D721Med (cell line): ENCODE data around the gene TTC34.

Experiments used
- DNase-seq: peaks from one replicate; pipeline ENCODE4 v3.0.0; 2011; ENCODE audit warnings: low spot score; ENCODE audit not compliant: insufficient read length
- FAIRE-seq: peaks from 2 replicates; lab custom pipeline; 2011; peaks lifted over from hg19 to GRCh38; lab: Jason Lieb, UNC
- TF ChIP-seq, protein P1 (sequence below): IDR thresholded peaks from 2 replicates; pipeline ENCODE4 v1.5.1; 2012; ENCODE audit warnings: mild to moderate bottlenecking, control low read depth; ENCODE audit not compliant: insufficient read depth; ENCODE audit errors: missing control alignments

Gene TTC34

DNA sequence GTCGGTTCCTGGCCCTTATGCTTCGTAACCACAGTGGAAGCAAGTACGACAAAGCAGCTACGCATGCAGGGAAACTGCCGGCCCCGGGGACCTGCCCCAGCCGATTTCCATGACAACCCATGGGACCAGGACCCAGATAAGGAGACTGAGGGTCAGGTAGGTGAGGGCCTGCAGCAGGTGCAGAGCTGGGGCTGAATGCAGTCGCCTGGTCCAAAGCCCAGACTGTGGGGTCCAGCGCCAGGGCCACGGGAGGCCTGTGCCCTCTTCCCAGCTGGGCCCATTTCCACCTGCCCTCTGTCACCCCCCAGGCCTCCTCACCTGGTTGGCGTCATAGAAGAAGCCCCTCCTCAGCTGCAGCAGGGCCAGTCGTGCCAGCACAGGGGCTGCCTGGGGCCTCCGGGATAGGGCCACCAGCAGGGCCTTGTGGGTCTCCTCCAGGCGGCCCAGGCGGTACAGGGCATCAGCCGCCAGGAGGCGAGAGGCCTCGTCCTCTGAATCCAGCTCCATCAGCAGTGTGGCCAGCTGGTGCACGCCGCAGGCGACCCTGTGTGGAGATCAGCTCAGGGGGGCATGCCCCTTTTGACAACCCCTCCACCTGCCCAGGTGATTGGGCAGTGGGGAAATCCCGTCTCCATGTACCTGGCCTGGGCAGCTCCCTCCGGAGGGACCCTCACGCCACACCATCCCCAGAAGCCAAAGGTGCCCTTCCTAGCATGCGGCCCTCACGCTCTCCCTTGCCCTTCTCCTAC lies 14.2 kb downstream of the TTC34 start:
- DNase-seq (no peak), FAIRE-seq (no peak)
- TF ChIP-seq, protein P1, sequence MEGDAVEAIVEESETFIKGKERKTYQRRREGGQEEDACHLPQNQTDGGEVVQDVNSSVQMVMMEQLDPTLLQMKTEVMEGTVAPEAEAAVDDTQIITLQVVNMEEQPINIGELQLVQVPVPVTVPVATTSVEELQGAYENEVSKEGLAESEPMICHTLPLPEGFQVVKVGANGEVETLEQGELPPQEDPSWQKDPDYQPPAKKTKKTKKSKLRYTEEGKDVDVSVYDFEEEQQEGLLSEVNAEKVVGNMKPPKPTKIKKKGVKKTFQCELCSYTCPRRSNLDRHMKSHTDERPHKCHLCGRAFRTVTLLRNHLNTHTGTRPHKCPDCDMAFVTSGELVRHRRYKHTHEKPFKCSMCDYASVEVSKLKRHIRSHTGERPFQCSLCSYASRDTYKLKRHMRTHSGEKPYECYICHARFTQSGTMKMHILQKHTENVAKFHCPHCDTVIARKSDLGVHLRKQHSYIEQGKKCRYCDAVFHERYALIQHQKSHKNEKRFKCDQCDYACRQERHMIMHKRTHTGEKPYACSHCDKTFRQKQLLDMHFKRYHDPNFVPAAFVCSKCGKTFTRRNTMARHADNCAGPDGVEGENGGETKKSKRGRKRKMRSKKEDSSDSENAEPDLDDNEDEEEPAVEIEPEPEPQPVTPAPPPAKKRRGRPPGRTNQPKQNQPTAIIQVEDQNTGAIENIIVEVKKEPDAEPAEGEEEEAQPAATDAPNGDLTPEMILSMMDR: no peak

DNA sequence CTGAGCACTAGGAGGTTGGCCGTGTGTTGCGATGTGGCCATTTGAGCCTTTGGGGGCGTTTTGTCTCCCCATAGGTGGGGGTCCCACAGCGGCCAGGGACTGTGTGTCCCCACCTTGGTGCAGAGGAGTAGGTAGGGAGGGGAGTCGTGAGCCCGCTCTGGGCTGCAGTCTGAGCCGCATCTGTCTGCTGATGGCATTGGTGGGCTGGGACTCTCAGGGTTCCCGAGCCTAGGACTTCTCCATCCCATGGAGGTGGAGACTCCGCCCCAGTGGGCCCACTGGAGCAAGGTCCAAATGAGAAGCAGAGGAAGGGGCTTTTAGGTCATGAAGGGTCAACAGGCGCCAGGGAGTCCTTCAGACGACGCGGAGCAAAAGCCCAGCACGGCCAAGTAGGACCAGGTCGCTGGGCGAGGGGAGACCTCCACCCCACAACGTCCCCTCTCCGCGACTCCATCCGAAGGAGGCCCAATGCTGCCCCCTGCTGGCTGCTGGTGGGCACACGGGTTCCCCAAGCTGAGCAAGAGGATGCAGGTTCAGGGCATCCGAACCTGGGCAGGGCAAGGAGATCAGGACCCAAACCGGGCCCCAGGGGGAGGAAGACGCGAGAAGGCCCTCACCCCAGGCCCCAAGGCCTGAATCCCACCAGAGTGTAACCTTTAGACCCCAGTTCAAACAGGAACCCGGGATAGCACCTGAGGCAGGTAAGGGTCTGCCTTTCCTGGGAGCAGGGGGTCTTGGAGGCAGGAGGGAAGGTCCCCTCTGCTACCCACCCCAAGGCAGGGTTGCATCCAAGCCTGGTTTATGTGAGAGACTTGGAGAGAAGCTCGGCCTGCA lies 14.9 kb downstream of the TTC34 start:
- TF ChIP-seq, protein P1: peak; percentile 53
- DNase-seq: no peak
- FAIRE-seq: no peak

DNA sequence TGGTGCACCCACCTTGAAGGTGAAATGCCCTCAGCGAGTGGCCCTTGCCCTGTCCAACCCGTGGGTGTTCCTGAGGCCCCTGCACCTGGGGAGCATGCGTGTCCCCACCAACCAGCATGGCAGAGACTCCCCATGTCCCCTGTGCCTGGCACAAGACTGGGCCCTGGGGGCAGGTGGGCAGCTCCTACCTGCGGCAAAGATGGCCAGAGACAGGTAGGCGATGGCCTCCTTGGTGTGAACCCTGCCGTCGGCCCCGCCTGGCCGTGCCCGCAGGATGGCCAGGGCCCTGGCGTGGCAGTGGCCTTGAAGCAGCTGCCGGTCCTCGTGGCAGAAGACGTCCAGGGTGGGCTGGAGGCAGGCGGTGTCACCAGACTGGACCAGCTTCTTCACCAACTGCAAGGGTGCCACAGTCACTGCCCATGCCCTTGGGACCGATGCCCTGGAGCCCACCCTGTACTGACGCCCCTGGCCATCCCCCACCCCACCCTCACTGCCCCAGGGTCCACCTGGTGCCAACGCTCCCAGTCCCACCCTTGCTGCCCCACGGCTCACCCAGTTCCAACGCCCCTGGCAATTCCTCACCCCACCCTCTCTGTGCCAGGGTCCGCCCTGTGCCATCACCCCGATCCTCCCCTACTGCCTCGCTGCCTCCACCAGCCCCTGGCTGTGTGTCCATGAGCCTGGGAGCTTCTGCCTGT lies 15.7 kb downstream of the TTC34 start:
- no peak for DNase-seq
- FAIRE-seq: no peak
- TF ChIP-seq, protein P1: no peak

DNA sequence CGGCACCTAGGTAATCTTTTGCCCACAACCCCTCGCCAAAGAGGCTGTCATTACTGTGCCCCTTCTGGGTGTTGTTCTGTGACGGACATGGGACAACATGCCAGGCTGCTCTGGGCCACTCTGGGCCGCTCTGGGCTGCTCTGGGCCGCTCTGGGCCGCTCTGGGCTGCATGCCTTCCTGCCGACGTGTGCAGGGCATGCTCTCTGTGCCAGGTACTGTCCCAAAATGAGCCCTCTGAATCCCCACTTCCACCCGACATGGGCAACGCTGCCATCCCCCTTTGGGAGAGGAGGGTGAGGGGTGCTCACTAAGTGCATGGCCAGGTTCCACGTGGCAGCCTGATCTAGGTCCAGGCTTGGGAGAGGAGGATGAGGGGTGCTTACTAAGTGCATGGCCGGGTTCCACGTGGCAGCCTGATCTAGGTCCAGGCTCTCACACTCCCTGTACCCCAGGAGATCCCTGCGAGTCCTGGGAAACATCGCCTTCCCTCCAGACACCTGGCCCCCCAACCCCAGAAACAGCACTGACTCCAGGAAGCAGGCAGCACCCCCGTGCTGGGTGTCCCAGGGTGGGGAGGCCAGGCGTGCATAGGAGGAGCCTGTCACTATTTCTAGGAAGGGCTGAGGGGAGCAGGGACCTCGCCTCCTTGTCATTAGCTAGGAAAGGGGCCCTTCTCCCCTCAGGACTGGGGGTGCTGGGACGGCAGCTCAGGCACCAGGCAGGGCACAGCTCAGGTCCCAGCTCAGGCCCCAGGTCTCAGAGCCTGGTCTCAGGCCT lies 16.5 kb downstream of the TTC34 start:
- TF ChIP-seq, protein P1: no peak
- no peak for DNase-seq
- FAIRE-seq: no peak

DNA sequence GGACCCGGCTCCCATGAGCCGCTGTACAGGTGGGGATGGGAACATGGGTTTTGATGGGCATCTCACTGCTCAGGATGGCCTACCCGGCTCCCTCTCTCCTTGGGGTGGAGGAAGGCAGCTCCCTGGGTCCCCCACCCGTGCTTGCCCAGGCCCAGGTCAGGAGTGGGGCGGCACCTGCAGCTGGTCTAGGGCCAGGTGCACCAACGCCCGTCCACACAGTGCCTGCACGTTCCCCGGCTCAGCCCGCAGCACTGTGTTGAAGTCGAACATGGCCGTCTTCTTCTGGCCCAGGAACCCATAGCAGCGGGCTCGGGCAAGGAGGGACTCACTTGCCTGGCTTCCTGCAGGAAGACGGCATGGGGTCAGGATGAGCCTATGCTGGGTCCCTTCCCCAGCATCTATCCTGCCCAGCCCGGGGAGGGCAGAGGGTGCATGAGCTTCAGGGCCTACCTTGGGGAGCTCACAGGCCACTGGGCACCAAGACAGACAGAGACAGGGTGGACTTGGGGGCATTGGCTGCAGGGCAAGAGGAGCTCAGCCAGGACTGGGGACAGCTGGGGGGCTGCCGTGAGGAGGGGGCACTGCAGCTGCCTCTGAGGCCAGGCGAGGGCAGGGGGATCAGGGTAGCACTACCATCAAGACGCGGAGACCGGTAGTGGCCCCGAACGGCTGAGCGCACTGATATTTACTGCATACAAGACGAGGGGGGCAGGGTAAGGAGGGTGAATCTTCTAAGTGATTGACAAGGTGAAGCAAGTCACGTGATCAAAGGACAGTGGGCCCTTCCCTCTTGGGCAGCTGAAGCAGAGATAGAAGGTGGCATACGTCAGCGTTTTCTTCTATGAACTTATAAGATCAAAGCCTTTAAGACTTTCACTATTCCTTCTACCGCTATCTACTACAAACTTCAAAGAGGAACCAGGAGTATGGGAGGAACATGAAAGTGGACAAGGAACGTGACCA lies 17.8 kb downstream of the TTC34 start:
- TF ChIP-seq, protein P1: no peak
- no peak for FAIRE-seq
- no peak for DNase-seq

DNA sequence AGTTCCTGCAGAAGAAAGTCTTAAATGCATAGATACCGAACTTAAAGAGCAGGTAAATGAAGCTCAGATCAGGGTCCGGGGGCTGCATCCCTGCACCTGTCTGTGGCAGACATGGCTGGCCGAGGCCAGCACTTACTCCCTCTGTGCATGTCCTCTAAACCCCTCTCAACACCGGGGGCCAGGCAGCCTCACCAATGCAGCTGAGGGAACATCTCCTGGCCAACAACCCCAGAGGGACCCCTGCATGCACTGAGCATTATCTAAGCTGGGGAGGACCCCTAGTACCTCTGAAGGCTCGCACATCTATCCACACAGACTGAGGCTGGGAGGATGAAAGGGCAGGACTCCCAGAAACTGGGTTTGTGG lies 18.4 kb downstream of the TTC34 start:
- no peak for FAIRE-seq
- TF ChIP-seq, protein P1: no peak
- no peak for DNase-seq
